GM12801 (cell line): ENCODE data around the gene MYBPH.

Source experiments
- CTCF ChIP-seq: IDR thresholded peaks from one replicate; pipeline ENCODE4 v1.5.1; 2011; ENCODE audit warnings: control low read depth; ENCODE audit not compliant: insufficient read length; ENCODE audit errors: extremely low read depth

MYBPH gene

DNA sequence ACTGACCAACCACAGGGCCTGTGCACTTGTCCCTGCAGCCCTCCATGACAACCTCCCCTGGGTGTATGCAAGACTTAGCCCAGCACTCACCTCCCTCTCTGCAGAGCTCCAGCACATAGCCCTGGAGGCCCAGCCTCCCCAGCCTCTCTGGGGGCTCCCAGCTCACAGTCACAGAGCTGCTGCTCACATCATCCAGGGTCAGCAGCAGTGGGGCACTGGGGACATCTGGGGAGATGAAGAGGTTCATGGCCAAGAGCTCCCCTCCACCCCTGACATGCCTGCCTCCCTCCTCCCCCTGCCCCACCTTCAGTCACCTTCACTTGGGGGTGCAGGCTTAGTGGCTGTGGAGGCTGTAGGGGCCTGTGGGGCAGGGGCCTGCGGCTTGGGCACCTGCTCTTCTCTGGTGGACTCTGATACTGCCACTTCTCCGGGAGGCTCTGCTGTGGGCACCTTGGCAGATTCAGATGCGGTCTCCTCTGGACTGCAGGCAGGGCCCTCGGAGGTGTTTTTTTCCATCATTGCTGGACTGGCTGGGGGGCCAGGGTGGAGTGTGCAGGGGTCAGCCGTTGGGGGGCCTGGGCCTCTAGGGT, at the start of gene MYBPH:
Gene MYBPH (minus strand): TSS at position 590 of the 590 bp plus-strand sequence. CDS start 71 bp downstream, at position 519.
- no peak for TF ChIP-seq CTCF

DNA sequence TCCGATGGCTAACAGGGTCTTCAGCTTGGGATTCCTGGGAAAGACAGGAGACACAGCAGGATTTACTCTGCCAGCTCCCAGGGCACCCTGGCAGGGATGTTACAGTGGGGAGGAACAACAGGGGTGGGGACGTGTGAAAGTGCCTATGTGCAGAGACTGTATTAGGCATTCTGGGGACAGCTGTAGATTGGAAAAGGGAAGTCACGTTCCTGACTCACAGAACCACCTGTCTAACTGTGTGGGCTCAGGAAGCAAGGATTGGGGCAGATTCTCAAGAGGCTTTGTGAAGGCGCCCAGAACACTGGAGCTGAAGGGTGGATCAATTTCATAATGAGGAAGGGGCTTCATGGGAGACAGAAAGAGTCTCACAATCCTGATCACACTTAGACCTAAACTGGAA, 49.4 kb upstream of the MYBPH start:
- TF ChIP-seq CTCF = no peak

- TF ChIP-seq CTCF = no peak
These were observed 47.6 kb upstream of the MYBPH start for GRCh38 chr1:203223012-203223775.

- TF ChIP-seq CTCF = no peak
These were observed 44.3 kb upstream of the MYBPH start for GRCh38 chr1:203219934-203220333.

DNA sequence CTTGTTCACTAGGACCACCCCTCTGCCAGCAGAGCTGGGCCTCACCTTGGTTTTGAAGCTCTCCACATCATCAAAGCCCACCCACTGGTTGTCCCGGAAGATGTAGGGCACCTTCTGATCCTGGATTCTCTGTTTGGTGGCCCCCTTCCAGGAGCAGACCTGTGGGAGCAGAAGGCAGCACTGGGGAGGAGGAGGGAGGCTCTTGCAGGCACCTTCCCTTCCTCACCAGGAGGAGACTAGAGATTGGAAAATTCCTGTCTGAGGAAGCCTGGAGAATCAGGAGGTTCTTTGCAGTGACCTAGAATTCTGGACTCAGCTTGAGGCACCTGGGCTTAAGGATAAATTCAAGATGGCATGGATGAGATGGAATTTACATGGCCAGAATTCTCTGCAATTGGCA, 43.5 kb upstream of the MYBPH start:
- no peak for TF ChIP-seq CTCF

- TF ChIP-seq CTCF = no peak
These were observed 42.0 kb upstream of the MYBPH start for GRCh38 chr1:203217668-203218067.

DNA sequence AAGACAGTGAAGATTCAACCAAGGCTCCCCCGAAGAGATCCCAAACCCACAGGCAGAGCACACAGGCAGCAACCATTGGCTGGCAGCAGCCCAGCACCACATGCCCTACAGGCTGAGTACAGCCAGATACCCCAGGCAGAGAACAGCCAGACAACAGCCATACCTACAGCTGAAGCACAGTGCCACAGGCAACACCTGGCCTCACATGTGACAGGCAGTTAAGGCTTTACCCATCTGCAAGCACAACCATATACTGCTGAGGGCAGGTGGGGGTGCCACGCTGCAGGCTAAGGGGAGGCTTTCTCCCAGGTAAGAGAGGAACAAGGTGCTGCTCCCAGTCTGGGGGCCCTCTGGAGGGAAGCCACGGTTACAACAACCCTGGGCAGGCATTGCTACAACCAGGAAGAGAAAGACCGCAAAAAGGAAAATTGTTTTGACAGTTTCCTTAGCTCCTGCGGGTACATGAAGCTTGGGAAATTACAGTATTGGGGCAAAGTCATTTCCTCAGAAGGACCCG, 41.6 kb upstream of the MYBPH start:
- no peak for TF ChIP-seq CTCF
